ENCODE data around the gene TMEM147. TPM values are rescaled to one million over a fixed set of nuclear protein-coding genes. Genes with fewer than 3 reads are reported as not detected.

The TMEM147 gene
- total and polyA plus RNA-seq, 2 experiments from 2014 or later: 129 to 214 TPM

DNA sequence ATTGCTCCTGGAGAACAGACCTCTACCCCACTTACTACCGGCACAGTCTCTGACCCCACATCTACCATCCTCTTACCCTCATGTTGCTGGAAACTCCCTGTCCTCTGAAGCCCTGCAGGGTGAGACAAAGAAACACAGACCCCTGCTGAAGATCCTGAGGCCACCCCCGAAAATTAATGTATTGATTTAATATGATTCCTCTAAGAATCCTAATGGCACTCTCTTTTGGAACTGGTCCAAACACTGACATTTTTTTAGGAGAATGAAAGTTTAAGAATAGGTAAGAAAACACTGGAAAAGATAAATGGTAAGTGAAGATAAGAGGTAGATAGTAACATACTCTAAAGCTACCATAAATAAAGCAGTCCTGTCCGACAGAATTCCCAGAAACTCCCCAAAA lies 37.3 kb upstream of the TMEM147 start:
- Histone ChIP-seq H3K9ac (no peak overlapping the region), H3K4me3 (no peak overlapping the region), H3K9me2 (ENCODE audit: insufficient read depth) (no peaks in the 10 kb centered on the region), H3K9me3 (ENCODE audit: low read depth) (no peaks in the 10 kb centered on the region), H3K79me2 (ENCODE audit: insufficient read depth) (no peaks in the 10 kb centered on the region), H3K4me2 (ENCODE audit: unreplicated experiment) (no peak overlapping the region), H3F3A (ENCODE audit: insufficient read depth) (no peaks in the 10 kb centered on the region), H4K20me1 (ENCODE audit: insufficient read depth) (no peaks in the 10 kb centered on the region), H3K27ac (no peak overlapping the region), H2AFZ (no peak overlapping the region), H3K4me1 (ENCODE audit: insufficient read depth) (peaks cover 8% of the 10 kb centered on the region; the same call in 1 of the 2 replicates), H3K27me3 (replicated peaks; ENCODE audit: insufficient read depth) (no peaks in the 10 kb centered on the region), H3K36me3 (ENCODE audit: low read depth) (no peaks in the 10 kb centered on the region)
- in situ Hi-C loops (cut with MboI): no loop called here
- no peak for DNase-seq
- TF ChIP-seq EZH2phosphoT487 (IDR thresholded peaks at IDR 0.05; ENCODE audit: insufficient read depth, low read depth) (no peak), EZH2 (IDR thresholded peaks at IDR 0.05; ENCODE audit: insufficient read depth, poor library complexity, severe bottlenecking) (no peak)
- WGBS, 2 experiments (ENCODE audit: low coverage in 1 of 2, low lambda C conversion rate in 2 of 2, missing lambda C conversion rate in 2 of 2): 73 to 82% methylated on average over 3 of the region's 3 CpGs

DNA sequence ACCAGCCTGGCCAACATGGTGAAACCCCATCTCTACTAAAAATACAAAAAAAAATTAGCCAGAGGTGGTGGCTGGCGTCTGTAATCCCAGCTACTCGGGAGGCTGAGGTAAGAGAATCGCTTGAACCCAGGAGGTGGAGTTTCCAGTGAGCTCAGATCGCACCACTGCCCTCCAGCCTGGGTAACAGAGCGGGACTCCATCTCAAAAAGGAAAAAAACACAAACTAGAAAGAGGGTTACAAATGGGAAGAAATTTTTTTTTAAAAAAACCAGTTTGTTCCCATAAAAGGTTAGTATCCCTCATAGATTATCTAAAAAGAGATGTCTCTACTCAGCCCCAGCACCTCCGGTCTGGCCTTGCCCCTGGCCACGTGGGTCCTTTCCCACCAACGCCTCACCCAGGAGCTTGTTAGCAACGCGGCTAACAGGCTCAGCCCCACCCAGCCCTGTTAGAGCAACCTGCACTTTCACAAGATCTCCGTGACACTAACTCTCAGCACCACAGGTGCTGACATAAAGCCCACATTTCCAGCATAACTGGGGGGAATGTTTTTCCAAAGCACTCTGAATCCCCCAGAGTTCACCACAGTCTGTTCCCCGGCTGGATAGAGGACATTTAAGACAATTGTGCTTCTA lies 36.3 kb upstream of the TMEM147 start:
- no peaks in the 10 kb centered on the region for H4K20me1 ChIP-seq (ENCODE audit: insufficient read depth)
- H3K79me2 ChIP-seq (ENCODE audit: insufficient read depth): no peaks in the 10 kb centered on the region
- H3K27me3 ChIP-seq (replicated peaks; ENCODE audit: insufficient read depth): no peaks in the 10 kb centered on the region
- H3K4me3 ChIP-seq: peak overlapping the region; percentile 75; the same call in 1 of the 2 replicates
- no peak for TF ChIP-seq EZH2phosphoT487 (IDR thresholded peaks at IDR 0.05; ENCODE audit: insufficient read depth, low read depth)
- TF ChIP-seq EZH2 (IDR thresholded peaks at IDR 0.05; ENCODE audit: insufficient read depth, poor library complexity, severe bottlenecking): no peak
- H3K9me2 ChIP-seq (ENCODE audit: insufficient read depth): no peaks in the 10 kb centered on the region
- in situ Hi-C loops (cut with MboI): no loop called here
- DNase-seq: peak; percentile 38
- peak overlapping the region; percentile 92; the same call in 1 of the 2 replicates for H2AFZ ChIP-seq
- H3K4me2 ChIP-seq (ENCODE audit: unreplicated experiment): no peak overlapping the region
- peaks cover 12% of the 10 kb centered on the region for H3K4me1 ChIP-seq (ENCODE audit: insufficient read depth)
- no peaks in the 10 kb centered on the region for H3K36me3 ChIP-seq (ENCODE audit: low read depth)
- H3K27ac ChIP-seq: no peak overlapping the region
- no peaks in the 10 kb centered on the region for H3F3A ChIP-seq (ENCODE audit: insufficient read depth)
- H3K9me3 ChIP-seq (ENCODE audit: low read depth): no peaks in the 10 kb centered on the region
- no peak overlapping the region for H3K9ac ChIP-seq
- 21 to 29% methylated on average over 12 of the region's 12 CpGs for WGBS, 2 experiments (ENCODE audit: low coverage in 1 of 2, low lambda C conversion rate in 2 of 2, missing lambda C conversion rate in 2 of 2)

- no peaks in the 10 kb centered on the region for H3F3A ChIP-seq (ENCODE audit: insufficient read depth)
- in situ Hi-C loops (cut with MboI): no loop called here
- H2AFZ ChIP-seq: peak overlapping the region; percentile 92
- no peaks in the 10 kb centered on the region for H3K9me2 ChIP-seq (ENCODE audit: insufficient read depth)
- no peaks in the 10 kb centered on the region for H3K27me3 ChIP-seq (replicated peaks; ENCODE audit: insufficient read depth)
- H3K4me3 ChIP-seq: peak overlapping the region; percentile 75
- peaks cover 16% of the 10 kb centered on the region for H3K4me1 ChIP-seq (ENCODE audit: insufficient read depth)
- no peaks in the 10 kb centered on the region for H3K36me3 ChIP-seq (ENCODE audit: low read depth)
- peak overlapping the region; percentile 50 for H3K9ac ChIP-seq
- no peak overlapping the region for H3K27ac ChIP-seq
- H4K20me1 ChIP-seq (ENCODE audit: insufficient read depth): no peaks in the 10 kb centered on the region
- H3K79me2 ChIP-seq (ENCODE audit: insufficient read depth): no peaks in the 10 kb centered on the region
- peak overlapping the region; percentile 96 for H3K4me2 ChIP-seq (ENCODE audit: unreplicated experiment)
- WGBS, 2 experiments (ENCODE audit: low coverage in 1 of 2, low lambda C conversion rate in 2 of 2, missing lambda C conversion rate in 2 of 2): 2 to 4% methylated on average over 38 to 39 of the region's 39 CpGs
- peak; percentile 64 for DNase-seq
- H3K9me3 ChIP-seq (ENCODE audit: low read depth): no peaks in the 10 kb centered on the region
- TF ChIP-seq EZH2 (IDR thresholded peaks at IDR 0.05; ENCODE audit: insufficient read depth, poor library complexity, severe bottlenecking) (no peak), EZH2phosphoT487 (IDR thresholded peaks at IDR 0.05; ENCODE audit: insufficient read depth, low read depth) (no peak)
Observed at GRCh38 chr19:35509861-35510625, 35.4 kb upstream of the TMEM147 start.

- no peak for TF ChIP-seq EZH2phosphoT487 (IDR thresholded peaks at IDR 0.05; ENCODE audit: insufficient read depth, low read depth)
- TF ChIP-seq EZH2 (IDR thresholded peaks at IDR 0.05; ENCODE audit: insufficient read depth, poor library complexity, severe bottlenecking): no peak
- H3K27me3 ChIP-seq (replicated peaks; ENCODE audit: insufficient read depth): no peaks in the 10 kb centered on the region
- H3K4me3 ChIP-seq: peak overlapping the region; percentile 75; the same call in 1 of the 2 replicates
- no peaks in the 10 kb centered on the region for H3K79me2 ChIP-seq (ENCODE audit: insufficient read depth)
- peaks cover 16% of the 10 kb centered on the region for H3K4me1 ChIP-seq (ENCODE audit: insufficient read depth)
- H3K27ac ChIP-seq: no peak overlapping the region
- no peaks in the 10 kb centered on the region for H3F3A ChIP-seq (ENCODE audit: insufficient read depth)
- H3K9me2 ChIP-seq (ENCODE audit: insufficient read depth): no peaks in the 10 kb centered on the region
- no peaks in the 10 kb centered on the region for H3K9me3 ChIP-seq (ENCODE audit: low read depth)
- in situ Hi-C loops (cut with MboI): no loop called here
- no peaks in the 10 kb centered on the region for H4K20me1 ChIP-seq (ENCODE audit: insufficient read depth)
- 8 to 10% methylated on average over 12 to 15 of the region's 15 CpGs for WGBS, 2 experiments (ENCODE audit: low coverage in 1 of 2, low lambda C conversion rate in 2 of 2, missing lambda C conversion rate in 2 of 2)
- H2AFZ ChIP-seq: peak overlapping the region; percentile 92; the same call in 1 of the 2 replicates
- DNase-seq: no peak
- peak overlapping the region; percentile 96 for H3K4me2 ChIP-seq (ENCODE audit: unreplicated experiment)
- no peak overlapping the region for H3K9ac ChIP-seq
- no peaks in the 10 kb centered on the region for H3K36me3 ChIP-seq (ENCODE audit: low read depth)
Observed at GRCh38 chr19:35510626-35510964, 34.8 kb upstream of the TMEM147 start.
